WTC11 (cell line): Measurements from ENCODE around the gene UGP2. TPM values are rescaled to one million over a fixed set of nuclear protein-coding genes. Genes with fewer than 3 reads are reported as not detected.

Source experiments
- ATAC-seq: fragments of 200-7000 bp; cut with Tn5 transposase; 2 replicates; pipeline ENCODE4 v1.10.0; 2021; ENCODE audit warnings: mild to moderate bottlenecking, moderate library complexity
- CTCF ChIA-PET: fragments of 300-600 bp; sonication (Branson Sonifier 250); formaldehyde crosslinking; loops from one replicate; lab custom pipeline; 2021; ENCODE audit warnings: antibody characterized with exemption; lab: Charles Lee
- POLR2A ChIA-PET: fragments of 350-600 bp; sonication (Branson Sonifier 250); formaldehyde crosslinking; loops from one replicate; lab custom pipeline; 2021; ENCODE audit warnings: antibody characterized with exemption; lab: Charles Lee
- DNase-seq: peaks from one replicate; pipeline ENCODE4 v3.0.0; 2021; ENCODE audit warnings: low spot score
- H3K27ac Mint-ChIP-seq: 2 replicates; pipeline ENCODE4 v1.8.0; 2021; ENCODE audit warnings: mixed read lengths
- H3K27me3 Mint-ChIP-seq: 2 replicates; pipeline ENCODE4 v1.8.0; 2021; ENCODE audit warnings: low read depth, mild to moderate bottlenecking, moderate library complexity, mixed read lengths
- H3K36me3 Mint-ChIP-seq: 2 replicates; pipeline ENCODE4 v1.8.0; 2021; ENCODE audit warnings: mixed read lengths
- H3K4me1 Mint-ChIP-seq: 2 replicates; pipeline ENCODE4 v1.8.0; 2022; ENCODE audit warnings: mixed read lengths
- H3K4me3 Mint-ChIP-seq: 2 replicates; pipeline ENCODE4 v1.8.0; 2021; ENCODE audit warnings: mild to moderate bottlenecking, moderate library complexity, mixed read lengths
- H3K9me3 Mint-ChIP-seq: 2 replicates; pipeline ENCODE4 v1.8.0; 2021; ENCODE audit warnings: mixed read lengths
- AFF4 ChIP-seq: sonication (generic); formaldehyde crosslinking; IDR thresholded peaks from 2 replicates; pipeline ENCODE4 v1.8.1; 2023; ENCODE audit warnings: mild to moderate bottlenecking, missing genetic modification reagents, borderline replicate concordance
- ATF1 ChIP-seq: sonication (generic); formaldehyde crosslinking; IDR thresholded peaks from 2 replicates; pipeline ENCODE4 v1.8.1; 2023; ENCODE audit warnings: mild to moderate bottlenecking, moderate library complexity, missing genetic modification reagents
- E2F1 ChIP-seq: sonication (generic); formaldehyde crosslinking; IDR thresholded peaks from 2 replicates; pipeline ENCODE4 v1.8.0; 2022; ENCODE audit warnings: mild to moderate bottlenecking, missing genetic modification reagents
- ETV6 ChIP-seq: sonication (generic); formaldehyde crosslinking; IDR thresholded peaks from 2 replicates; pipeline ENCODE4 v1.8.1; 2022; ENCODE audit warnings: mild to moderate bottlenecking, missing genetic modification reagents
- GRHL2 ChIP-seq: fragments of 250-450 bp; sonication (Bioruptor Pico); IDR thresholded peaks from 2 replicates; pipeline ENCODE4 v1.8.0; 2022; ENCODE audit warnings: mild to moderate bottlenecking, moderate library complexity; ENCODE audit not compliant: insufficient replicate concordance, severe bottlenecking
- KAT7 ChIP-seq: sonication (generic); formaldehyde crosslinking; IDR thresholded peaks from 2 replicates; pipeline ENCODE4 v1.8.1; 2023; ENCODE audit warnings: missing genetic modification reagents, mild to moderate bottlenecking, borderline replicate concordance
- MLX ChIP-seq: sonication (generic); formaldehyde crosslinking; IDR thresholded peaks from 2 replicates; pipeline ENCODE4 v1.8.1; 2023; ENCODE audit warnings: mild to moderate bottlenecking, missing genetic modification reagents, moderate library complexity
- MYBL2 ChIP-seq: sonication (generic); formaldehyde crosslinking; IDR thresholded peaks from 2 replicates; pipeline ENCODE4 v1.8.1; 2023; ENCODE audit warnings: mild to moderate bottlenecking, moderate library complexity, missing genetic modification reagents
- NR1H2 ChIP-seq: sonication (generic); formaldehyde crosslinking; IDR thresholded peaks from 2 replicates; pipeline ENCODE4 v1.9.0; 2021; ENCODE audit warnings: mild to moderate bottlenecking, moderate library complexity, missing genetic modification reagents
- PREB ChIP-seq: sonication (generic); formaldehyde crosslinking; IDR thresholded peaks from 2 replicates; pipeline ENCODE4 v1.8.1; 2022; ENCODE audit warnings: mild to moderate bottlenecking, missing genetic modification reagents, moderate library complexity, borderline replicate concordance
- RELA ChIP-seq: sonication (generic); formaldehyde crosslinking; IDR thresholded peaks from 2 replicates; pipeline ENCODE4 v1.8.1; 2022; ENCODE audit warnings: missing genetic modification reagents, mild to moderate bottlenecking, borderline replicate concordance
- TCF7 ChIP-seq: sonication (generic); formaldehyde crosslinking; IDR thresholded peaks from 2 replicates; pipeline ENCODE4 v1.8.0; 2022; ENCODE audit warnings: mild to moderate bottlenecking, low read depth, missing genetic modification reagents, moderate library complexity
- ZNF232 ChIP-seq: sonication (generic); formaldehyde crosslinking; IDR thresholded peaks from 2 replicates; pipeline ENCODE4 v1.8.0; 2022; ENCODE audit warnings: mild to moderate bottlenecking, missing genetic modification reagents
- ZNF425 ChIP-seq: fragments of 250-450 bp; sonication (Bioruptor Pico); conservative IDR thresholded peaks from 2 replicates; pipeline ENCODE4 v1.9.0; 2021; ENCODE audit warnings: mild to moderate bottlenecking
- total RNA-seq: library from RNA; stranded (reverse); gene quantifications from 3 replicates; pipeline ENCODE4 v1.2.3, GENCODE V29; 2021
- TF ChIP-seq, protein P1 (sequence below): fragments of 250-450 bp; sonication (Bioruptor Pico); IDR thresholded peaks from 2 replicates; pipeline ENCODE4 v1.9.0; 2021; ENCODE audit warnings: mild to moderate bottlenecking, borderline replicate concordance
- TF ChIP-seq, protein P2 (sequence below): sonication (generic); formaldehyde crosslinking; IDR thresholded peaks from 2 replicates; pipeline ENCODE4 v1.8.1; 2023; ENCODE audit warnings: mild to moderate bottlenecking, missing genetic modification reagents, moderate library complexity
- TF ChIP-seq, protein P3 (sequence below): fragments of 250-450 bp; sonication (Bioruptor Pico); IDR thresholded peaks from 2 replicates; pipeline ENCODE4 v2.1.2; 2022; ENCODE audit warnings: mild to moderate bottlenecking, moderate library complexity

The UGP2 gene
- total RNA-seq, 1 experiment from 2014 or later, result 543 TPM

DNA sequence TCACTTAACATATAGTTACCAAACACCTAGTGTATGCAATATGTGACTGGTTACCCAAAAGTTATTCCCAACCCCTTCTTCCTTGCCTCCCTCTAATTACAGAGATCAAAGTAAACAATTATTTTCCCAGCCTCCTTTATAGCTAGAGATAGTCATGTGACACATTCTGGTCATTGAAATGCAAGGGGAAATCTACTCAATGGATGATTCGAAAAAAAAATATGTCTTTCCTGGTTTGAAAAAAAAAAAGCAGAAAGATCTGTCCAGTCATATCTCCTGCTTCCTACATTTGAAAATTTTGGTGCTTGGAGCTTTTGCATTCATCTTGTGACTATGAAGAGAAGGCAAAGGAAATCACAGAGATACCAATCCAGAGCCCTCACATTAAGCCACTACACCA, 27.6 kb upstream of the UGP2 start:
- TF ChIP-seq MLX, result no peak
- TF ChIP-seq, protein P1, sequence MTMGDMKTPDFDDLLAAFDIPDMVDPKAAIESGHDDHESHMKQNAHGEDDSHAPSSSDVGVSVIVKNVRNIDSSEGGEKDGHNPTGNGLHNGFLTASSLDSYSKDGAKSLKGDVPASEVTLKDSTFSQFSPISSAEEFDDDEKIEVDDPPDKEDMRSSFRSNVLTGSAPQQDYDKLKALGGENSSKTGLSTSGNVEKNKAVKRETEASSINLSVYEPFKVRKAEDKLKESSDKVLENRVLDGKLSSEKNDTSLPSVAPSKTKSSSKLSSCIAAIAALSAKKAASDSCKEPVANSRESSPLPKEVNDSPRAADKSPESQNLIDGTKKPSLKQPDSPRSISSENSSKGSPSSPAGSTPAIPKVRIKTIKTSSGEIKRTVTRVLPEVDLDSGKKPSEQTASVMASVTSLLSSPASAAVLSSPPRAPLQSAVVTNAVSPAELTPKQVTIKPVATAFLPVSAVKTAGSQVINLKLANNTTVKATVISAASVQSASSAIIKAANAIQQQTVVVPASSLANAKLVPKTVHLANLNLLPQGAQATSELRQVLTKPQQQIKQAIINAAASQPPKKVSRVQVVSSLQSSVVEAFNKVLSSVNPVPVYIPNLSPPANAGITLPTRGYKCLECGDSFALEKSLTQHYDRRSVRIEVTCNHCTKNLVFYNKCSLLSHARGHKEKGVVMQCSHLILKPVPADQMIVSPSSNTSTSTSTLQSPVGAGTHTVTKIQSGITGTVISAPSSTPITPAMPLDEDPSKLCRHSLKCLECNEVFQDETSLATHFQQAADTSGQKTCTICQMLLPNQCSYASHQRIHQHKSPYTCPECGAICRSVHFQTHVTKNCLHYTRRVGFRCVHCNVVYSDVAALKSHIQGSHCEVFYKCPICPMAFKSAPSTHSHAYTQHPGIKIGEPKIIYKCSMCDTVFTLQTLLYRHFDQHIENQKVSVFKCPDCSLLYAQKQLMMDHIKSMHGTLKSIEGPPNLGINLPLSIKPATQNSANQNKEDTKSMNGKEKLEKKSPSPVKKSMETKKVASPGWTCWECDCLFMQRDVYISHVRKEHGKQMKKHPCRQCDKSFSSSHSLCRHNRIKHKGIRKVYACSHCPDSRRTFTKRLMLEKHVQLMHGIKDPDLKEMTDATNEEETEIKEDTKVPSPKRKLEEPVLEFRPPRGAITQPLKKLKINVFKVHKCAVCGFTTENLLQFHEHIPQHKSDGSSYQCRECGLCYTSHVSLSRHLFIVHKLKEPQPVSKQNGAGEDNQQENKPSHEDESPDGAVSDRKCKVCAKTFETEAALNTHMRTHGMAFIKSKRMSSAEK (CRISPR knock-in tag), result no peak
- TF ChIP-seq, protein P2, sequence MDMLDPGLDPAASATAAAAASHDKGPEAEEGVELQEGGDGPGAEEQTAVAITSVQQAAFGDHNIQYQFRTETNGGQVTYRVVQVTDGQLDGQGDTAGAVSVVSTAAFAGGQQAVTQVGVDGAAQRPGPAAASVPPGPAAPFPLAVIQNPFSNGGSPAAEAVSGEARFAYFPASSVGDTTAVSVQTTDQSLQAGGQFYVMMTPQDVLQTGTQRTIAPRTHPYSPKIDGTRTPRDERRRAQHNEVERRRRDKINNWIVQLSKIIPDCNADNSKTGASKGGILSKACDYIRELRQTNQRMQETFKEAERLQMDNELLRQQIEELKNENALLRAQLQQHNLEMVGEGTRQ, result 0 out of 2 replicates have a peak, but pooled peaks have one; percentile 7
- TF ChIP-seq MYBL2 (CRISPR knock-in tag), result no peak
- DNase-seq, result no peak
- Mint-ChIP-seq H3K36me3 (peaks cover 2% of the 10 kb centered on the region; the same call in 1 of the 2 replicates), H3K27ac (no peak overlapping the region), H3K4me3 (no peak overlapping the region), H3K4me1 (peaks cover 4% of the 10 kb centered on the region), H3K9me3 (0 out of 2 replicates have a peak, but pooled peaks cover 3% of the 10 kb centered on the region), H3K27me3 (no peaks in the 10 kb centered on the region)
- POLR2A ChIA-PET, result no interaction called here
- ATAC-seq, result no peak
- CTCF ChIA-PET, result no interaction called here

DNA sequence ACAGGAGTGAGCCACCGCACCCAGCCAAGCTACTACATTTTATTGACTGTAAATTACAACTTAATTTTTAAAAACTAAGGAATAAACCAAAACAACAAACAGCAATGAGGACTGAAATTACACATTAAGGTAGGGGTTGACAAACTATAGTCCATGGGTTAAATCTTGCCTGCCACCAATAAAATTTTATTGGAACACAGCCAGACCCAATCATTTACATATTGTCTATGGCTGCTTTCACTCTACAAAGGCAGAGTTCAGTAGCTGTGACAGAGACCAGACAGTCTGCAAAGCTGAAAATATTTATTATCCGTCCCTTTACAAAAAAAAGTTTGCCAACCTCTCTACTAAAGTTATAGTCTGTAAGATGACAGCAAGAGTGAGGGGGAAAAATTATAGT, 24.3 kb upstream of the UGP2 start:
- CTCF ChIA-PET, result interaction anchor here (0.5 kb wide), 1 partner anchor 38 kb away, joined by 3 read pairs; no protein-coding TSS in a partner anchor
- H3K4me1 Mint-ChIP-seq, result peaks cover 18% of the 10 kb centered on the region
- no peak overlapping the region for H3K27ac Mint-ChIP-seq
- H3K36me3 Mint-ChIP-seq, result no peaks in the 10 kb centered on the region
- POLR2A ChIA-PET, result no interaction called here
- no peak overlapping the region for H3K4me3 Mint-ChIP-seq
- DNase-seq, result no peak
- H3K9me3 Mint-ChIP-seq, result no peaks in the 10 kb centered on the region
- no peak for ATAC-seq
- TF ChIP-seq ZNF232 (CRISPR knock-in tag), result no peak
- no peak for TF ChIP-seq E2F1
- TF ChIP-seq GRHL2 (CRISPR knock-in tag), result no peak
- no peak for TF ChIP-seq RELA (CRISPR knock-in tag)
- TF ChIP-seq TCF7 (CRISPR knock-in tag), result no peak
- TF ChIP-seq ETV6 (CRISPR knock-in tag), result no peak
- no peak for TF ChIP-seq KAT7 (CRISPR knock-in tag)
- TF ChIP-seq ZNF425 (CRISPR knock-in tag), result no peak
- TF ChIP-seq MLX, result no peak
- TF ChIP-seq, protein P3, sequence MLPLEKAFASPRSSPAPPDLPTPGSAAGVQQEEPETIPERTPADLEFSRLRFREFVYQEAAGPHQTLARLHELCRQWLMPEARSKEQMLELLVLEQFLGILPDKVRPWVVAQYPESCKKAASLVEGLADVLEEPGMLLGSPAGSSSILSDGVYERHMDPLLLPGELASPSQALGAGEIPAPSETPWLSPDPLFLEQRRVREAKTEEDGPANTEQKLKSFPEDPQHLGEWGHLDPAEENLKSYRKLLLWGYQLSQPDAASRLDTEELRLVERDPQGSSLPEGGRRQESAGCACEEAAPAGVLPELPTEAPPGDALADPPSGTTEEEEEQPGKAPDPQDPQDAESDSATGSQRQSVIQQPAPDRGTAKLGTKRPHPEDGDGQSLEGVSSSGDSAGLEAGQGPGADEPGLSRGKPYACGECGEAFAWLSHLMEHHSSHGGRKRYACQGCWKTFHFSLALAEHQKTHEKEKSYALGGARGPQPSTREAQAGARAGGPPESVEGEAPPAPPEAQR (CRISPR knock-in tag), result no peak
- no peak for TF ChIP-seq ATF1 (CRISPR knock-in tag)
- TF ChIP-seq NR1H2 (CRISPR knock-in tag), result no peak
- no peak for TF ChIP-seq PREB
- TF ChIP-seq AFF4 (CRISPR knock-in tag), result no peak
- H3K27me3 Mint-ChIP-seq, result no peaks in the 10 kb centered on the region
